Retinal pigment epithelial cell (primary cell): ENCODE measurements around the gene TMEM269.
"Not testable (repeated sequence)": the region's sequence is repeated elsewhere in the genome, so short reads cannot be mapped to it uniquely, and the experiment has no call there.

Experiments
- DNase-seq: peaks from one replicate; pipeline ENCODE4 v3.0.0-alpha.2; 2010; ENCODE audit warnings: low read depth
- H3K4me3 ChIP-seq: 2 replicates; pipeline ENCODE4 v1.5.1; 2011; ENCODE audit warnings: mild to moderate bottlenecking, low read length, control low read depth, moderate library complexity
- CTCF ChIP-seq: conservative IDR thresholded peaks from 2 replicates; pipeline ENCODE4 v1.5.1; 2011; ENCODE audit warnings: low read depth, low read length, control low read depth, inconsistent platforms

The TMEM269 gene

GRCh38 chr1:42748021-42748420 is 36.8 kb upstream of the TMEM269 start:
- no peak for DNase-seq
- TF ChIP-seq CTCF: no peak
- H3K4me3 ChIP-seq: no peak overlapping the region

GRCh38 chr1:42748461-42749410 is 36.1 kb upstream of the TMEM269 start:
- no peak for TF ChIP-seq CTCF
- H3K4me3 ChIP-seq: no peak overlapping the region
- DNase-seq: no peak

- no peak for DNase-seq
Measured at GRCh38 chr1:42750041-42750440, 34.8 kb upstream of the TMEM269 start.

GRCh38 chr1:42751511-42752070 is 33.2 kb upstream of the TMEM269 start:
- not testable (repeated sequence) for DNase-seq, H3K4me3 ChIP-seq

More at GRCh38 chr1:42750041-42750440, 34.8 kb upstream of the TMEM269 start:
- TF ChIP-seq CTCF: no peak
- no peak overlapping the region for H3K4me3 ChIP-seq

GRCh38 chr1:42752284-42752683 is 32.5 kb upstream of the TMEM269 start:
- no peak for TF ChIP-seq CTCF
- DNase-seq: no peak
- H3K4me3 ChIP-seq: no peak overlapping the region

- H3K4me3 ChIP-seq: no peak overlapping the region
- TF ChIP-seq CTCF: no peak
- no peak for DNase-seq
Measured at GRCh38 chr1:42753070-42753469, 31.7 kb upstream of the TMEM269 start.

- peak; percentile 78 for TF ChIP-seq CTCF
- no peak for DNase-seq
- no peak overlapping the region for H3K4me3 ChIP-seq
Measured at GRCh38 chr1:42756956-42757891, 27.6 kb upstream of the TMEM269 start.
